Measurements from ENCODE around the gene E2F6. TPM values are rescaled to one million over a fixed set of nuclear protein-coding genes. Genes with fewer than 3 reads are reported as not detected.

E2F6 gene
- total and polyA plus RNA-seq, 2 of the 4 experiments (the other 2 are of a cell fraction) = 8.2 to 10.9 TPM

DNA sequence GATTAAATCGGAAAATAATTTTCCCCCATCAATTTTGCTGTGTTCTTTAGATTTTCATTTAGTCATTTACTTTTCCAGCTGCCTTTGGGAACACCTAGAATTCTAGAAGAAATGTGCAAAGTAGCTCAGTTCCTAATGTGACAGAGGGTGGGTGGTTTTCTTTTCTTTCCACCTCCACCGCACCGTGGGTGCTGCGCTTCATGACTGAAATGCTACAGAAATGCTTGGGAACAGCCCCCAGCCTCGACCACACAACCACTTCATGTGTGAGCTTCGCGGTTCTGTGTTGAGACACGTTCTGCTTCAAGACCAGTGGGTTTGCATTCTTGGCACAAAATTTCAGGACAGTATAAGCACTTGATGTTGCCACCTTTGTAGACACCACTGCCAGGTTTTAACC, 30.9 kb downstream of the E2F6 start:
- H3K27ac ChIP-seq (ENCODE audit: insufficient read depth, low read length) = no peak overlapping the region
- H4K91ac ChIP-seq (ENCODE audit: insufficient read depth, low read depth, low read length) = no peak overlapping the region
- no peaks in the 10 kb centered on the region for H3K27me3 ChIP-seq (ENCODE audit: control insufficient read depth, insufficient read depth, low read length)
- ATAC-seq (ENCODE audit: low read depth) (no peak), DNase-seq (no peak)
- TF ChIP-seq MAZ (IDR thresholded peaks at IDR 0.05; ENCODE audit: borderline replicate concordance, low read depth, low read length) (no peak), NFE2L2 (IDR thresholded peaks at IDR 0.05; ENCODE audit: low read depth, low read length) (no peak), MXI1 (IDR thresholded peaks at IDR 0.05; ENCODE audit: borderline replicate concordance, low read depth, low read length) (no peak), POLR2A (IDR thresholded peaks at IDR 0.05; ENCODE audit: low read depth, low read length) (no peak)
- no peak overlapping the region for H3K23ac ChIP-seq (ENCODE audit: low read depth, low read length)
- no peak overlapping the region for H2BK20ac ChIP-seq (ENCODE audit: low read depth, low read length)
- no peak overlapping the region for H4K5ac ChIP-seq (ENCODE audit: low read depth, low read length)
- H2BK15ac ChIP-seq (ENCODE audit: low read depth, low read length) = no peak overlapping the region
- no peak overlapping the region for H3K18ac ChIP-seq (ENCODE audit: low read depth, low read length)
- no peak overlapping the region for H3K14ac ChIP-seq (replicated peaks; ENCODE audit: low read depth, low read length)
- no peaks in the 10 kb centered on the region for H3K4me1 ChIP-seq (ENCODE audit: control insufficient read depth, insufficient read depth, low read length)
- no peak overlapping the region for H2BK120ac ChIP-seq (ENCODE audit: low read depth, low read length)
- H3K9me1 ChIP-seq (ENCODE audit: insufficient read depth, low read length) = no peaks in the 10 kb centered on the region
- no TSS peak for BruUV-seq (replicated peaks)
- no peak overlapping the region for H4K8ac ChIP-seq (ENCODE audit: low read depth in 2 of 2, low read length in 2 of 2)
- dilution Hi-C loops (cut with HindIII; ENCODE audit: low sequenced_read_pairs, unreplicated experiment) (no loop called here), intact Hi-C loops (cut with micrococcal nuclease) (no loop called here), in situ Hi-C loops (cut with MboI; ENCODE audit: low sequenced_read_pairs) (no loop called here)
- H2AK9ac ChIP-seq (replicated peaks; ENCODE audit: low read depth, low read length, poor library complexity) = no peak overlapping the region
- no peak overlapping the region for H2AFZ ChIP-seq (replicated peaks; ENCODE audit: low read length, poor library complexity)
- H3K4ac ChIP-seq (ENCODE audit: low read depth, low read length) = no peak overlapping the region
- no peak overlapping the region for H3K9ac ChIP-seq (ENCODE audit: low read depth, low read length)
- peaks cover 2% of the 10 kb centered on the region; the same call in 1 of the 2 replicates for H3K9me3 ChIP-seq (ENCODE audit: control insufficient read depth, insufficient read depth, low read length)
- WGBS, 2 experiments (ENCODE audit: extremely low coverage in 2 of 2, insufficient read length in 1 of 2) = no CpG with 5 or more reads among the region's 8 CpGs
- CTCF ChIA-PET = no interaction called here
- no peak overlapping the region for H3K4me3 ChIP-seq (ENCODE audit: insufficient read depth, low read depth, low read length)
- H4K20me1 ChIP-seq (ENCODE audit: insufficient read depth, low read length) = no peaks in the 10 kb centered on the region
- H3K56ac ChIP-seq (ENCODE audit: extremely low read depth, insufficient read depth, low read length) = no peak overlapping the region
- H2BK5ac ChIP-seq (ENCODE audit: low read depth, low read length, poor library complexity, severe bottlenecking) = no peak overlapping the region
- H2AK5ac ChIP-seq (ENCODE audit: low read depth, low read length) = no peak overlapping the region
- POLR2A ChIA-PET (ENCODE audit: unreplicated experiment) = no interaction called here
- no peaks in the 10 kb centered on the region; the same call in 1 of the 2 replicates for H3K36me3 ChIP-seq (ENCODE audit: control insufficient read depth, insufficient read depth, low read length)
- no peak overlapping the region for H3K4me2 ChIP-seq (ENCODE audit: low read depth, low read length)
- H3K79me1 ChIP-seq (ENCODE audit: low read depth in 1 of 2, low read length in 2 of 2) = no peaks in the 10 kb centered on the region
